ENCODE data around the gene STK17A.
A peak's percentile ranks its signal among the peaks of the same experiment; 100 is the strongest.
"Not testable (repeated sequence)": the region's sequence is repeated elsewhere in the genome, so short reads cannot be mapped to it uniquely, and the experiment has no call there.

Gene STK17A

DNA sequence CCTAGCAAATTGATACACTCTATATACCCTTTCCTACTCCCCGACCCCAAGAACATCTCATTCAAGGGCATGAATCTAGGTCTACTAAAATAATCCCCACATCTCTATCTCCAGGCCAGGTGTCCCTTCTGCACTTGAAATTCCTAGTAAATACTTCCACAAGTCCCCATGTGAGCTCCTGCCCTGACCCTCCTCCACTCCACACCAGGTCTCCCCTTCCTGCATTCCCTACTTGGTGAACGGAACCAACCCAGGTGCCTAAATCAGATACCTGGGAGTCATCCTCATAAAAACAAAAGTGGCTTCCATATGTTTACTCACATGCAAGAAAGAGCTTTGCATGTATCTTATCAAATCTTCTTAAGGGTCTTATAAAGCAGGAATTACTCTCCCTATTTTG is 77.2 kb downstream of the STK17A start:
- DNase-seq = no peak

DNA sequence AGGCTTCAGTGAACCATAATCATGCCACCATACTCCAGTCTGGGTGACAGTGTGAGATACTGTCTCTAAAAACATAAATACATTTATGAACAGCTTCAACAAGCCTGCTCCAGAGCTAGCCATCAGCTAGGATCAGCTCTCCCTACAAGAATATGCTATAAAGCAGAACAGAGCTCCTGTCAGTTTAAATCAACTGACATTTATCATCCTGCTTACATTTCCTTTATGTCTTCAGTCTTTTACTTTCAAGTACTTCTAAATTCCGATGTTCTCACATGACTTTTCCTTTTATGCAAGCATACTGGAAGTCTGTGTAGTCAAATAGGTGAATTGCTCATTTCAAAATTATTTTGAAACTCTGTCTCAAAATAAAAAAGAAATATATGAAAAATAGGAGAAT is 81.8 kb downstream of the STK17A start:
- DNase-seq = no peak

DNA sequence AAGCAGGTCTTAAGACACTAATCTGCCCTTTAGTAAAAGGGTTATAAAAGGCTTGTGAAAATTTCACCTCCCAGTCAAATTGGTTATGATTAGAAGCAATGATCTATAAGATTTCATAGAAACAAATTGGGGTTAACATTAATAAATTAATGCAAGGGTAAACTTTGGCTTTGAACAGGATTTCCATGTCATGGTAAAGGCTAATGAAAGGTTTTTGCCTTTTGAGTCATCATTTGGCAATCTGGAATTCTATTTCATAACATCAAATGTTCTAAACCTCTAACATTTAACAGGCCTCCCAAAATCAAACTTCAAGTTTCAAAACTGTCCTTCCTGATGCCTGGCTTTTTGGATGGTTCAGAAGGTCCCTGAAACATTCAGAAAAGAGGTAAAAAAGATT is 84.0 kb downstream of the STK17A start:
- DNase-seq = no peak

DNA sequence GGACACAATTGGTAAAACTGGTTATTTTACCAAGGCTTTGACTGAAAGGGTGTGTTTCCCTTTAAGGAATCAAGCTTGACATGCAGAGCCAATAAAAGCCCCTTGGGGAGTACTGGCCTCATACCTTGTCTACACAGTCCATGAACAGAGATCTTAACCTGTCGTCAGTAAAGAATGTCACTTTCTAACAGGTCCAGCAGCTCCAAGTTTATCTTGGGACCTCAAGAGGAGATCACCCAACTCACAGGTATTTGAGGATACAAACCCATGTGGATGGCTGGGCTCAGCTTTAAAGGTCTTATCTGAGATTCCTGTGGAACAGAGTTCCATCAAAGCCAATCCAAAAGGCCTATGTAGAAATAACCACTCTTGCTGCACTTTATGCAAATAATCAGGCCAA is 85.1 kb downstream of the STK17A start:
- no peak for DNase-seq

DNA sequence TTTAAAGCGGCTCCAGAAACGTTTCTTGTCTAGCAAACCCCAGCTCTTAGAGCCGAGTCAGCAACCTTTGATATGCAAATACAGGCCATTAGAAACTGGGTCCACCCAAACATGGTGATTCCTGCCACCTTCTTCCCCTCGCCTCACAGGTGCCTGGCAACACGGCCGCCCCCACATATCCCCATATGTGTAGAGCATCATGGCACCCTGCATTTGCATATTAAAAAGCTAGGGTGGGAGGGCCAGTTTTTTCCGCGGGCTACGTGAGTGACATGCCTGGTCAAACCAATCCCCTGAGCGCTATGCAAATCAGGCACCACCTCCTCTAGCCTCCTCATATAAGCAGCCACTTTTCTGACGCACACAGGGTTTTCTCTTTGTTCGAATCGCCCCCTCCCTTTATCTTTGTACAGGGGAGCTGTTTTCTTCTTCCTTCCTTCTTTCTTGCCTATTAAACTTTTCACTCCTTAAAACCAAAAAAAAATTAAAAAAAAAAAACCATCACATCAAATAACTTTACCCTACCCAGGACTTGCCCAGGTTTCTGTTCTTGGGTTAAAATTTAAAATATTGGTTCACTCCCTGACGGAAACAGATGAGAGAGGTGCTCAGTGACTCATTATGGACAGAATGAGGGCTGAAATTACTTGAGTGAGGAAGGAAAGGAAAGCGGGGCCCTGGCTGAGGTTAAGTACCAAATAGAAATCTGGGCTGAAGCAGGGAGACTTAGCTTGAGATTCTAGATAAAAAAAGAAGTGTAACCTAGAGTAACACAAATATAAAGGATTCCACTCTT is 86.6 kb downstream of the STK17A start:
- peak; percentile 71 to 79 for DNase-seq

DNA sequence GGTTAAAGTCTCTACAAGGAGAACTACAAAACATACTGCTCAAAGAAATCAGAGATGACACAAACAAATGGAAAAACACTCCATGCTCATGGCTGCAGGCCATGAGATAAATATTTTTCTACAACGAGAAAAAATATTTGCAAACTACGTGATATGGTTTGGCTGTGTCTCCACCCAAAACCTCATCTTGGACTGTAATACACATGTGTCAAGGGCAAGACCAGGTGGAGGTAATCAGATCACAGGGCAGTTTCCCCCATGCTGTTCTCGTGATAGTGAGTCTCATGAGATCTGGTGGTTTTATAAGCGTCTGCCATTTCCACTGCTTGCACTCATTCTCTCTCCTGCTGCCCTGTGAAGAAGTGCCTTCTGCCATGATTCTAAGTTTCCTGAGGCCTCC is 88.6 kb downstream of the STK17A start:
- DNase-seq = no peak

DNA sequence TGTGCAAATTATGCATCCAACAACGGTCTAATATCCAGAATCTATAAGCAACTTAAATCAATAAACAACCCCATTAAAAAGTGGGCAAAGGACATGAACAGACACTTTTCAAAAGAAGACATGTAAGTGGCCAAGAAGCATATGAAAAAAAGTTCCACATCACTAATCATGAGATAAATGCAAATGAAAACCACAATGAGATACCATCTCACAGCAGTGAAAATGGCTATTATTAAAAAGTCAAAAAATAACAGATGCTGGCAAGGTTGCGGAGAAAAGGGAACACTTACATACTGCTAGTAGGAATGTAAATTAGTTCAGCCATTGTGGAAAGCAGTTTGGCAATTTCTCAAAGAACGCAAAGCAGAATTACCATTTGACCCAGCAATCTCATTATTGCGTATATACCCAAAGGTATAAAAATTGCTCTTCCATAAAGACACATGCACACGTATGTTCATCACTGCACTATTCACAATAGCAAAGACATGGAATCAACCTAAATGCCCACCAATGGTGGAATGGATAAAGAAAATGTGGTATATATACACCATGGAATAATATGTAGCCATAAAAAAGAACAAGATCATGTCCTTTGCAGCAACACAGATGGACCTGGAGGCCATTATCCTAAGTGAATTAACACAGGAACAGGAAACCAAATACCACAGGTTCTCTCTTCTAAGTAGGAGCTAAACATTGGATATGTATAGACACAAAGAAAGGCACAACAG is 90.5 kb downstream of the STK17A start:
- DNase-seq = not testable (repeated sequence)

DNA sequence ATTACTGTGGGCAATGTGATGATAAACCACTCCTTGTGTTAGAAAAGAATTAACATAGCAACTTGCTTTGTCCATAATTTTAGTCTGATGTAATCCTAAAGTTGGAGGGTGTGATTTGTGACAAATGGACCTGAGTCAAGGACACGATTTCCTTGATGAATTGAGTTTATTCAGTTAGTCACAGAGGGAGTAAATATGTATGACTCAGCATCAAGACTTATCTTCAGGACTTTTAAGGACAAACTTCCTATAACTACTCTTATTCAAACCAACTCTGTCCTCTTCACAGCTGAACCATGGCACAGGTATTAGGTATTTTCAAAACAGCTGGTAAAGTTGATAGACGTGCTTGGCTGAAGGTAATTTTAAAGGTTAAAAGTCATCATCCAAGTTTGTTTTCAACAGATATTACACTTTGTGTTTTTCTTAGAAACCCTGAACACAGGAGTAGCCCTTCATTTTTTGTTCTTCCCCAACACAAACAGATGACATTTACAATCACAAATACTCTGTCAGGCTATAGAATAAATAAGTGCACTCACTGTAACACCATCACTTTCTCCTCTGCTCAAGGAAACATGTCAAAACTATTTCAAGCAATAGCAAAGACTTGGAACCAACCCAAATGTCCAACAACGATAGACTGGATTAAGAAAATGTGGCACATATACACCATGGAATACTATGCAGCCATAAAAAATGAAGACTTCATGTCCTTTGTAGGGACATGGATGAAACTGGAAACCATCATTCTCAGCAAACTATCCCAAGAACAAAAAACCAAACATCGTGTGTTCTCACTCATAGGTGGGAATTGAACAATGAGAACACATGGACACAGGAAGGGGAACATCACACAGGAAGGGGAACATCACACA is 91.9 kb downstream of the STK17A start:
- DNase-seq = no peak
